K562 (cell line): ENCODE measurements around the gene FAM151A. TPM values are rescaled to one million over a fixed set of nuclear protein-coding genes. Genes with fewer than 3 reads are reported as not detected.

Experiments used
- ATAC-seq: fragments of 200-7000 bp; cut with Tn5 transposase; 3 replicates; pipeline ENCODE4 v1.9.1; 2020; ENCODE audit warnings: moderate library complexity
- BruUV-seq: library from RNA; stranded (reverse); fragments of 400-500 nt; replicated peaks from 2 replicates; lab custom pipeline; 2021; lab: Mats Ljungman, UMichigan
- CTCF ChIA-PET: fragments of 300-600 bp; formaldehyde crosslinking; extraction: SDS; loops from one replicate; lab custom pipeline; 2021; ENCODE audit warnings: low intra/inter-chr PET ratio; lab: Yijun Ruan, JAX
- POLR2A ChIA-PET: fragments of 300-600, 350-650 bp; sonication (Branson Sonifier 250); formaldehyde crosslinking; extraction: SDS; loops from one replicate; lab custom pipeline; 2021; ENCODE audit warnings: antibody characterized with exemption, inconsistent platforms; lab: Yijun Ruan, JAX
- DNase-seq, 4 experiments: peaks; one replicate each; pipeline versions ENCODE4 v3.0.0 to v3.0.0-alpha.2; 2011 to 2018; ENCODE audit warnings: low spot score in 3 of 4, mixed read lengths in 3 of 4; ENCODE audit errors: extremely low read depth in 1 of 4
- FAIRE-seq: peaks from 2 replicates; lab custom pipeline; 2011; peaks lifted over from hg19 to GRCh38; lab: Jason Lieb, UNC
- H2AFZ ChIP-seq: 2 replicates; pipeline ENCODE4 v1.6.0; 2011; ENCODE audit warnings: low read depth, low read length, control low read depth, inconsistent platforms
- H3K27ac ChIP-seq: fragments of 200-600 bp; 3 replicates; pipeline ENCODE4 v1.8.0; 2011; ENCODE audit warnings: low read depth, mild to moderate bottlenecking, control low read depth, inconsistent platforms, low read length, moderate library complexity, mixed read lengths; ENCODE audit errors: extremely low read depth
- H3K27me3 ChIP-seq, 2 experiments: fragments of 300-600 bp in 1 of 2; 2 replicates in 1 of 2; 3 replicates in 1 of 2; pipeline versions ENCODE4 v1.6.0 to v1.8.0; 2011; ENCODE audit warnings: inconsistent platforms in 2 of 2, low read length in 2 of 2, mild to moderate bottlenecking in 1 of 2, mixed read lengths in 1 of 2, moderate library complexity in 1 of 2; ENCODE audit not compliant: control insufficient read depth in 2 of 2, insufficient read depth in 2 of 2
- H3K36me3 ChIP-seq: fragments of 300-600 bp; 3 replicates; pipeline ENCODE4 v1.8.0; 2011; ENCODE audit warnings: mild to moderate bottlenecking, low read length, inconsistent platforms; ENCODE audit not compliant: control insufficient read depth, insufficient read depth
- H3K4me1 ChIP-seq, 2 experiments: fragments of 200-600 bp in 1 of 2; replicated peaks in 1 of 2; 2 replicates in 1 of 2; 3 replicates in 1 of 2; pipeline versions ENCODE4 v1.5.1 to v1.8.0; 2011; ENCODE audit warnings: inconsistent platforms in 2 of 2, low read length in 2 of 2, mild to moderate bottlenecking in 1 of 2, mixed read lengths in 1 of 2, moderate library complexity in 1 of 2; ENCODE audit not compliant: control insufficient read depth in 2 of 2, insufficient read depth in 2 of 2
- H3K4me2 ChIP-seq: 2 replicates; pipeline ENCODE4 v1.6.1; 2011; ENCODE audit warnings: low read length, control low read depth, inconsistent platforms, mixed read lengths; ENCODE audit not compliant: insufficient read depth
- H3K4me3 ChIP-seq: fragments of 200-600 bp; sonication (generic), shearing (Covaris generic); 2 replicates; pipeline ENCODE4 v1.5.1; 2016; ENCODE audit warnings: control low read depth, inconsistent platforms
- H3K79me2 ChIP-seq: fragments of 200-600 bp; 3 replicates; pipeline ENCODE4 v1.8.0; 2011; ENCODE audit warnings: low read length, inconsistent platforms; ENCODE audit not compliant: control insufficient read depth, insufficient read depth
- H3K9ac ChIP-seq, 2 experiments: 2 replicates each; pipeline versions ENCODE4 v1.6.0 to v1.6.1; 2011; ENCODE audit warnings: low read depth in 2 of 2, low read length in 2 of 2, control low read depth in 1 of 2, inconsistent platforms in 1 of 2, mild to moderate bottlenecking in 1 of 2, mixed read lengths in 1 of 2; ENCODE audit not compliant: insufficient read depth in 1 of 2
- H3K9me1 ChIP-seq: one replicate; pipeline ENCODE4 v1.6.0; 2011; ENCODE audit warnings: inconsistent platforms, mild to moderate bottlenecking, low read length, moderate library complexity; ENCODE audit not compliant: control insufficient read depth, insufficient read depth
- H3K9me3 ChIP-seq: replicated peaks from 2 replicates; pipeline ENCODE4 v1.5.1; 2011; ENCODE audit warnings: low read depth, low read length, inconsistent platforms; ENCODE audit not compliant: control insufficient read depth, insufficient read depth
- H4K20me1 ChIP-seq: replicated peaks from 2 replicates; pipeline ENCODE4 v1.6.1; 2011; ENCODE audit warnings: low read length, inconsistent platforms, mixed read lengths; ENCODE audit not compliant: control insufficient read depth, insufficient read depth
- HDAC6 ChIP-seq: IDR thresholded peaks from 2 replicates; pipeline ENCODE4 v1.6.1; 2012; ENCODE audit warnings: low read depth, mild to moderate bottlenecking, control low read depth, inconsistent platforms, low read length, moderate library complexity
- HMG20A ChIP-seq: fragments of 450-650 bp; formaldehyde crosslinking; conservative IDR thresholded peaks from 2 replicates; pipeline ENCODE4 v1.4.0; 2020; ENCODE audit warnings: mild to moderate bottlenecking, mixed read lengths
- PHTF2 ChIP-seq: fragments of 250-450 bp; sonication (Bioruptor Pico); IDR thresholded peaks from 2 replicates; pipeline ENCODE4 v1.5.0; 2021; ENCODE audit warnings: mild to moderate bottlenecking
- RB1 ChIP-seq: fragments of 450-650 bp; IDR thresholded peaks from 2 replicates; pipeline ENCODE4 v1.6.1; 2017; ENCODE audit warnings: low read depth, mild to moderate bottlenecking
- ZNF175 ChIP-seq: fragments of 200-800 bp; sonication (Bioruptor generic); IDR thresholded peaks from 2 replicates; pipeline ENCODE4 v1.6.1; 2016; ENCODE audit warnings: low read depth, mild to moderate bottlenecking, missing genetic modification characterization, missing compliant biosample characterization
- ZNF778 ChIP-seq: fragments of 450-650 bp; formaldehyde crosslinking; IDR thresholded peaks from 2 replicates; pipeline ENCODE4 v1.4.0; 2020; ENCODE audit warnings: mild to moderate bottlenecking, moderate library complexity
- WGBS: fragments of 100-300 bp; shearing (Covaris generic); methylation state at CpG from one replicate; pipeline ENCODE4 v1.1.6; 2016; ENCODE audit warnings: low coverage, mixed read lengths; ENCODE audit not compliant: insufficient coverage; ENCODE audit errors: missing lambda C conversion rate; 5-methylcytosine and 5-hydroxymethylcytosine counted together
- in situ Hi-C: fragments of 300-500 bp; cut with MboI; formaldehyde crosslinking; loops from 4 replicates; pipeline ENCODE4 v1.15.0; 2018; ENCODE audit warnings: inconsistent platforms, mixed read lengths
- intact Hi-C: fragments of 100-400 bp; cut with micrococcal nuclease; formaldehyde crosslinking; loops from 2 replicates; pipeline ENCODE4 v1.14.2; 2022
- polyA plus RNA-seq, 8 experiments: library from polyadenylated mRNA; depleted of rRNA in 4 of 8; stranded (reverse) in 5 of 8; unstranded in 3 of 8; fragments of >200 nt; fragmentation: Nextera tagmentation in 2 of 8; fragmentation: Illumina TruSeq in 1 of 8; extraction: Ambion mirVana in 2 of 8; extraction: Trizol in 1 of 8; gene quantifications; 2 replicates each; pipeline versions ENCODE4 v1.2.1 to v1.2.3, GENCODE V29; 2011 to 2014; ENCODE audit warnings: inconsistent platforms in 1 of 8, missing spikeins in 1 of 8
- total RNA-seq, 7 experiments: library from RNA; depleted of rRNA in 6 of 7; stranded (reverse); fragments of >200 nt in 6 of 7; fragmentation: Illumina TruSeq in 2 of 7; extraction: Trizol in 2 of 7; gene quantifications; 2 replicates each; pipeline versions ENCODE4 v1.2.1 to v1.2.3, GENCODE V29; 2011 to 2021; ENCODE audit warnings: low replicate concordance in 1 of 7

The FAM151A gene
- total and polyA plus RNA-seq, 9 of the 15 experiments (the other 6 are each of a cell fraction or from before 2014, with no cell fraction given) = not detected

- H3K79me2 ChIP-seq = no peaks in the 10 kb centered on the region
- WGBS = 0% methylated on average over 2 of the region's 2 CpGs
- intact Hi-C loops = no loop called here
- BruUV-seq = no TSS peak
- H2AFZ ChIP-seq = no peak overlapping the region
- H3K4me2 ChIP-seq = no peak overlapping the region
- ATAC-seq (no peak), FAIRE-seq (no peak), DNase-seq (no peak)
- H3K9me1 ChIP-seq = no peaks in the 10 kb centered on the region
- H3K4me3 ChIP-seq = no peak overlapping the region
- H3K27ac ChIP-seq = no peak overlapping the region
- ChIA-PET POLR2A (interaction anchor here (0.6 to 1.5 kb wide), 4 partner anchors 9 to 1031 kb away, joined by 3 to 8 read pairs (median 3); no protein-coding TSS in a partner anchor), CTCF (no interaction called here)
- in situ Hi-C loops = no loop called here
- no peaks in the 10 kb centered on the region for H3K36me3 ChIP-seq
- TF ChIP-seq HMG20A (no peak), ZNF778 (CRISPR knock-in tag) (no peak), PHTF2 (no peak), RB1 (no peak), ZNF175 (CRISPR knock-in tag) (no peak)
- H3K27me3 ChIP-seq = peaks cover 17 to 49% of the 10 kb centered on the region in 2 experiments; a peak in 4 of 5 replicates
- H3K4me1 ChIP-seq = peaks cover 0 to 9% of the 10 kb centered on the region in 2 experiments; a peak in 1 of 5 replicates
- no peak overlapping the region for H3K9ac ChIP-seq
- no peaks in the 10 kb centered on the region for H3K9me3 ChIP-seq
- no peaks in the 10 kb centered on the region for H4K20me1 ChIP-seq
Measured at GRCh38 chr1:54583871-54584270, 39.5 kb downstream of the FAM151A start.

- intact Hi-C loops (no loop called here), in situ Hi-C loops (no loop called here)
- no peak overlapping the region for H3K4me2 ChIP-seq
- no peaks in the 10 kb centered on the region for H3K9me3 ChIP-seq
- WGBS = 3% methylated on average over 3 of the region's 3 CpGs
- no peak for TF ChIP-seq HDAC6
- ATAC-seq (no peak), FAIRE-seq (no peak), DNase-seq (no peak)
- BruUV-seq = no TSS peak
- H3K9ac ChIP-seq = no peak overlapping the region
- H4K20me1 ChIP-seq = no peaks in the 10 kb centered on the region
- H3K9me1 ChIP-seq = no peaks in the 10 kb centered on the region
- no peak overlapping the region for H2AFZ ChIP-seq
- H3K27me3 ChIP-seq = peaks cover 17 to 49% of the 10 kb centered on the region in 2 experiments; a peak in 4 of 5 replicates
- no peaks in the 10 kb centered on the region for H3K36me3 ChIP-seq
- H3K79me2 ChIP-seq = no peaks in the 10 kb centered on the region
- H3K27ac ChIP-seq = no peak overlapping the region
- CTCF ChIA-PET = no interaction called here
- no peak overlapping the region for H3K4me3 ChIP-seq
- POLR2A ChIA-PET = interaction anchor here (0.6 to 1.5 kb wide), 4 partner anchors 10 to 1030 kb away, joined by 3 to 8 read pairs (median 3); no protein-coding TSS in a partner anchor
- H3K4me1 ChIP-seq = peaks cover 0 to 9% of the 10 kb centered on the region in 2 experiments; a peak in 1 of 5 replicates
Measured at GRCh38 chr1:54583307-54583686, 40.0 kb downstream of the FAM151A start.
